ENCODE measurements around the gene ARPP19. TPM values are rescaled to one million over a fixed set of nuclear protein-coding genes. Genes with fewer than 3 reads are reported as not detected.

ARPP19 gene
- total RNA-seq, 1 experiment from 2014 or later: 203 TPM

DNA sequence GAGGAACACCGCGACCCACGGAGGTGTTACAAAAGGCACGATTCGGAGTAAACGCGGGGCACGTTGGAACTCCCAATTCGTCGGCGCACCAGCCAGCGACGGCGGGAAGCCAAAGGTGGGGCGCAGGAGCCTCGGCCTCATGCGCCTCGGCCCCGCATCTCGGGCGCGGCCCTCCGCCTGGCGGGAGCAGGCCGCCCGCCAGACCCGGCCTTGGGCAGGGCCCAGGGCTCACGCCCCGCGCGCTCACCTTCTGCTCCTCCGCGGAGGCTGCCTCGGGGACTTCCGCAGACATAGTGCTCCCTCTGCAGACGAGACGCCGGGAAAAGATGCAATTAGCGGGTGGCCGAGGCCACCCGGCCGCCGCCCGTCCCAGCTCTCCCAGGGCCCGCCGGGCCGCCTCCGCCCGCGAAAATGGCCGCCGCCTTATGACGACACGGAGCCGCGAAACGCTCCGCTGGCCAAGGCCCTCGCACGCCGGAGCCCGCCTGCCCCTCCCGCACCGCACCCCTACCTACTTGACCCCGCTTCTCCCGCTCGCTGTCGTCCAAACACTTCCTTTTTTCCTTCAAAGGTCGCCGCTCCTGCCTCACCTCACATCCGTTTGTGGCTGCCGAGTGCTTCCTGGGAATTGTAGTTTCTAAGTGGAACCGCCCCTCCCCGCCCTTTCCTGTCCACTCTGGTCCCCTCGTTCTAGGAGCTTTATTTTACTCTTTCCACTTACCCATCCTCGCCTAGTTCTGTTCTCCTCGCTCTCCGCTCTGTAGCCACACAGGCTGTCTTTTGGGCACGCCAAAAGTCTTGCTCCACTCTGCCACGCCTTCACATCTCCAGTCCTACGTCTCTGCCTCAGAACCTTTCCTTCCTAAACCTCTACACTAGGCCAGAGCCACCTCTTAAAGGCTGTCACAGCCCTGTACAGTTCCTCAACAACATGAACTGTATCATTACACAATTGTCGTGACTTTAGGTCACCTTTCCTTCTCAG is at the start of gene ARPP19 (continued):
- TF ChIP-seq, protein P1, sequence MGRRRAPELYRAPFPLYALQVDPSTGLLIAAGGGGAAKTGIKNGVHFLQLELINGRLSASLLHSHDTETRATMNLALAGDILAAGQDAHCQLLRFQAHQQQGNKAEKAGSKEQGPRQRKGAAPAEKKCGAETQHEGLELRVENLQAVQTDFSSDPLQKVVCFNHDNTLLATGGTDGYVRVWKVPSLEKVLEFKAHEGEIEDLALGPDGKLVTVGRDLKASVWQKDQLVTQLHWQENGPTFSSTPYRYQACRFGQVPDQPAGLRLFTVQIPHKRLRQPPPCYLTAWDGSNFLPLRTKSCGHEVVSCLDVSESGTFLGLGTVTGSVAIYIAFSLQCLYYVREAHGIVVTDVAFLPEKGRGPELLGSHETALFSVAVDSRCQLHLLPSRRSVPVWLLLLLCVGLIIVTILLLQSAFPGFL (CRISPR knock-in tag; IDR thresholded peaks at IDR 0.05; ENCODE audit: borderline replicate concordance): 0 out of 2 replicates have a peak, but pooled peaks have one; percentile 11
- TF ChIP-seq ZNF671 (CRISPR knock-in tag; IDR thresholded peaks at IDR 0.05) (no peak), FOXP1 (CRISPR knock-in tag; IDR thresholded peaks at IDR 0.05; ENCODE audit: borderline replicate concordance) (0 out of 2 replicates have a peak, but pooled peaks have one; percentile 31), ZNF317 (CRISPR knock-in tag; IDR thresholded peaks at IDR 0.05; ENCODE audit: borderline replicate concordance, low read depth) (no peak), GABPB1 (CRISPR knock-in tag; IDR thresholded peaks at IDR 0.05) (peak; percentile 81), GRHL2 (CRISPR knock-in tag; IDR thresholded peaks at IDR 0.05; ENCODE audit: insufficient replicate concordance, severe bottlenecking) (no peak), ESRRA (CRISPR knock-in tag; IDR thresholded peaks at IDR 0.05; ENCODE audit: borderline replicate concordance) (no peak), ZBTB21 (CRISPR knock-in tag; IDR thresholded peaks at IDR 0.05; ENCODE audit: borderline replicate concordance) (peak; percentile 93), ZNF219 (CRISPR knock-in tag; IDR thresholded peaks at IDR 0.05; ENCODE audit: borderline replicate concordance) (no peak), CREM (CRISPR knock-in tag; IDR thresholded peaks at IDR 0.05) (peak; percentile 88; the same call in 1 of the 2 replicates), ZNF138 (CRISPR knock-in tag; conservative IDR thresholded peaks at IDR 0.05) (peak; percentile 71; the same call in 1 of the 2 replicates), RELA (CRISPR knock-in tag; IDR thresholded peaks at IDR 0.05; ENCODE audit: borderline replicate concordance) (no peak), RORB (CRISPR knock-in tag; IDR thresholded peaks at IDR 0.05) (no peak), ZNF416 (CRISPR knock-in tag; IDR thresholded peaks at IDR 0.05) (no peak), MYBL2 (CRISPR knock-in tag; IDR thresholded peaks at IDR 0.05) (no peak)
- TF ChIP-seq, protein P2, sequence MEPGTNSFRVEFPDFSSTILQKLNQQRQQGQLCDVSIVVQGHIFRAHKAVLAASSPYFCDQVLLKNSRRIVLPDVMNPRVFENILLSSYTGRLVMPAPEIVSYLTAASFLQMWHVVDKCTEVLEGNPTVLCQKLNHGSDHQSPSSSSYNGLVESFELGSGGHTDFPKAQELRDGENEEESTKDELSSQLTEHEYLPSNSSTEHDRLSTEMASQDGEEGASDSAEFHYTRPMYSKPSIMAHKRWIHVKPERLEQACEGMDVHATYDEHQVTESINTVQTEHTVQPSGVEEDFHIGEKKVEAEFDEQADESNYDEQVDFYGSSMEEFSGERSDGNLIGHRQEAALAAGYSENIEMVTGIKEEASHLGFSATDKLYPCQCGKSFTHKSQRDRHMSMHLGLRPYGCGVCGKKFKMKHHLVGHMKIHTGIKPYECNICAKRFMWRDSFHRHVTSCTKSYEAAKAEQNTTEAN (CRISPR knock-in tag; IDR thresholded peaks at IDR 0.05): no peak
- TF ChIP-seq, protein P3, sequence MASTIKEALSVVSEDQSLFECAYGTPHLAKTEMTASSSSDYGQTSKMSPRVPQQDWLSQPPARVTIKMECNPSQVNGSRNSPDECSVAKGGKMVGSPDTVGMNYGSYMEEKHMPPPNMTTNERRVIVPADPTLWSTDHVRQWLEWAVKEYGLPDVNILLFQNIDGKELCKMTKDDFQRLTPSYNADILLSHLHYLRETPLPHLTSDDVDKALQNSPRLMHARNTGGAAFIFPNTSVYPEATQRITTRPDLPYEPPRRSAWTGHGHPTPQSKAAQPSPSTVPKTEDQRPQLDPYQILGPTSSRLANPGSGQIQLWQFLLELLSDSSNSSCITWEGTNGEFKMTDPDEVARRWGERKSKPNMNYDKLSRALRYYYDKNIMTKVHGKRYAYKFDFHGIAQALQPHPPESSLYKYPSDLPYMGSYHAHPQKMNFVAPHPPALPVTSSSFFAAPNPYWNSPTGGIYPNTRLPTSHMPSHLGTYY (CRISPR knock-in tag; IDR thresholded peaks at IDR 0.05): no peak
- TF ChIP-seq, protein P4, sequence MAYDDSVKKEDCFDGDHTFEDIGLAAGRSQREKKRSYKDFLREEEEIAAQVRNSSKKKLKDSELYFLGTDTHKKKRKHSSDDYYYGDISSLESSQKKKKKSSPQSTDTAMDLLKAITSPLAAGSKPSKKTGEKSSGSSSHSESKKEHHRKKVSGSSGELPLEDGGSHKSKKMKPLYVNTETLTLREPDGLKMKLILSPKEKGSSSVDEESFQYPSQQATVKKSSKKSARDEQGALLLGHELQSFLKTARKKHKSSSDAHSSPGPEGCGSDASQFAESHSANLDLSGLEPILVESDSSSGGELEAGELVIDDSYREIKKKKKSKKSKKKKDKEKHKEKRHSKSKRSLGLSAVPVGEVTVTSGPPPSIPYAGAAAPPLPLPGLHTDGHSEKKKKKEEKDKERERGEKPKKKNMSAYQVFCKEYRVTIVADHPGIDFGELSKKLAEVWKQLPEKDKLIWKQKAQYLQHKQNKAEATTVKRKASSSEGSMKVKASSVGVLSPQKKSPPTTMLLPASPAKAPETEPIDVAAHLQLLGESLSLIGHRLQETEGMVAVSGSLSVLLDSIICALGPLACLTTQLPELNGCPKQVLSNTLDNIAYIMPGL (CRISPR knock-in tag; IDR thresholded peaks at IDR 0.05): peak; percentile 63; the same call in 1 of the 2 replicates
- TF ChIP-seq, protein P5, sequence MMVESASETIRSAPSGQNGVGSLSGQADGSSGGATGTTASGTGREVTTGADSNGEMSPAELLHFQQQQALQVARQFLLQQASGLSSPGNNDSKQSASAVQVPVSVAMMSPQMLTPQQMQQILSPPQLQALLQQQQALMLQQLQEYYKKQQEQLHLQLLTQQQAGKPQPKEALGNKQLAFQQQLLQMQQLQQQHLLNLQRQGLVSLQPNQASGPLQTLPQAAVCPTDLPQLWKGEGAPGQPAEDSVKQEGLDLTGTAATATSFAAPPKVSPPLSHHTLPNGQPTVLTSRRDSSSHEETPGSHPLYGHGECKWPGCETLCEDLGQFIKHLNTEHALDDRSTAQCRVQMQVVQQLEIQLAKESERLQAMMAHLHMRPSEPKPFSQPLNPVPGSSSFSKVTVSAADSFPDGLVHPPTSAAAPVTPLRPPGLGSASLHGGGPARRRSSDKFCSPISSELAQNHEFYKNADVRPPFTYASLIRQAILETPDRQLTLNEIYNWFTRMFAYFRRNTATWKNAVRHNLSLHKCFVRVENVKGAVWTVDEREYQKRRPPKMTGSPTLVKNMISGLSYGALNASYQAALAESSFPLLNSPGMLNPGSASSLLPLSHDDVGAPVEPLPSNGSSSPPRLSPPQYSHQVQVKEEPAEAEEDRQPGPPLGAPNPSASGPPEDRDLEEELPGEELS (CRISPR knock-in tag; IDR thresholded peaks at IDR 0.05): peak; percentile 85
- TF ChIP-seq, protein P6, sequence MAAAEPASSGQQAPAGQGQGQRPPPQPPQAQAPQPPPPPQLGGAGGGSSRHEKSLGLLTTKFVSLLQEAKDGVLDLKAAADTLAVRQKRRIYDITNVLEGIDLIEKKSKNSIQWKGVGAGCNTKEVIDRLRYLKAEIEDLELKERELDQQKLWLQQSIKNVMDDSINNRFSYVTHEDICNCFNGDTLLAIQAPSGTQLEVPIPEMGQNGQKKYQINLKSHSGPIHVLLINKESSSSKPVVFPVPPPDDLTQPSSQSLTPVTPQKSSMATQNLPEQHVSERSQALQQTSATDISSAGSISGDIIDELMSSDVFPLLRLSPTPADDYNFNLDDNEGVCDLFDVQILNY (CRISPR knock-in tag; IDR thresholded peaks at IDR 0.05): peak; percentile 91
- TF ChIP-seq, protein P7, sequence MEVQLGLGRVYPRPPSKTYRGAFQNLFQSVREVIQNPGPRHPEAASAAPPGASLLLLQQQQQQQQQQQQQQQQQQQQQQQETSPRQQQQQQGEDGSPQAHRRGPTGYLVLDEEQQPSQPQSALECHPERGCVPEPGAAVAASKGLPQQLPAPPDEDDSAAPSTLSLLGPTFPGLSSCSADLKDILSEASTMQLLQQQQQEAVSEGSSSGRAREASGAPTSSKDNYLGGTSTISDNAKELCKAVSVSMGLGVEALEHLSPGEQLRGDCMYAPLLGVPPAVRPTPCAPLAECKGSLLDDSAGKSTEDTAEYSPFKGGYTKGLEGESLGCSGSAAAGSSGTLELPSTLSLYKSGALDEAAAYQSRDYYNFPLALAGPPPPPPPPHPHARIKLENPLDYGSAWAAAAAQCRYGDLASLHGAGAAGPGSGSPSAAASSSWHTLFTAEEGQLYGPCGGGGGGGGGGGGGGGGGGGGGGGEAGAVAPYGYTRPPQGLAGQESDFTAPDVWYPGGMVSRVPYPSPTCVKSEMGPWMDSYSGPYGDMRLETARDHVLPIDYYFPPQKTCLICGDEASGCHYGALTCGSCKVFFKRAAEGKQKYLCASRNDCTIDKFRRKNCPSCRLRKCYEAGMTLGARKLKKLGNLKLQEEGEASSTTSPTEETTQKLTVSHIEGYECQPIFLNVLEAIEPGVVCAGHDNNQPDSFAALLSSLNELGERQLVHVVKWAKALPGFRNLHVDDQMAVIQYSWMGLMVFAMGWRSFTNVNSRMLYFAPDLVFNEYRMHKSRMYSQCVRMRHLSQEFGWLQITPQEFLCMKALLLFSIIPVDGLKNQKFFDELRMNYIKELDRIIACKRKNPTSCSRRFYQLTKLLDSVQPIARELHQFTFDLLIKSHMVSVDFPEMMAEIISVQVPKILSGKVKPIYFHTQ (CRISPR knock-in tag; IDR thresholded peaks at IDR 0.05): no peak
- TF ChIP-seq, protein P8, sequence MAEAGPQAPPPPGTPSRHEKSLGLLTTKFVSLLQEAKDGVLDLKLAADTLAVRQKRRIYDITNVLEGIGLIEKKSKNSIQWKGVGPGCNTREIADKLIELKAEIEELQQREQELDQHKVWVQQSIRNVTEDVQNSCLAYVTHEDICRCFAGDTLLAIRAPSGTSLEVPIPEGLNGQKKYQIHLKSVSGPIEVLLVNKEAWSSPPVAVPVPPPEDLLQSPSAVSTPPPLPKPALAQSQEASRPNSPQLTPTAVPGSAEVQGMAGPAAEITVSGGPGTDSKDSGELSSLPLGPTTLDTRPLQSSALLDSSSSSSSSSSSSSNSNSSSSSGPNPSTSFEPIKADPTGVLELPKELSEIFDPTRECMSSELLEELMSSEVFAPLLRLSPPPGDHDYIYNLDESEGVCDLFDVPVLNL (CRISPR knock-in tag; IDR thresholded peaks at IDR 0.05; ENCODE audit: borderline replicate concordance, low read depth): no peak

Measured in WTC11 (cell line).